ENCODE data around the gene ZNF524. TPM values are rescaled to one million over a fixed set of nuclear protein-coding genes. Genes with fewer than 3 reads are reported as not detected.

The ZNF524 gene
- total RNA-seq, 2 donors from 2014 or later, result 17.7 to 25.8 TPM

DNA sequence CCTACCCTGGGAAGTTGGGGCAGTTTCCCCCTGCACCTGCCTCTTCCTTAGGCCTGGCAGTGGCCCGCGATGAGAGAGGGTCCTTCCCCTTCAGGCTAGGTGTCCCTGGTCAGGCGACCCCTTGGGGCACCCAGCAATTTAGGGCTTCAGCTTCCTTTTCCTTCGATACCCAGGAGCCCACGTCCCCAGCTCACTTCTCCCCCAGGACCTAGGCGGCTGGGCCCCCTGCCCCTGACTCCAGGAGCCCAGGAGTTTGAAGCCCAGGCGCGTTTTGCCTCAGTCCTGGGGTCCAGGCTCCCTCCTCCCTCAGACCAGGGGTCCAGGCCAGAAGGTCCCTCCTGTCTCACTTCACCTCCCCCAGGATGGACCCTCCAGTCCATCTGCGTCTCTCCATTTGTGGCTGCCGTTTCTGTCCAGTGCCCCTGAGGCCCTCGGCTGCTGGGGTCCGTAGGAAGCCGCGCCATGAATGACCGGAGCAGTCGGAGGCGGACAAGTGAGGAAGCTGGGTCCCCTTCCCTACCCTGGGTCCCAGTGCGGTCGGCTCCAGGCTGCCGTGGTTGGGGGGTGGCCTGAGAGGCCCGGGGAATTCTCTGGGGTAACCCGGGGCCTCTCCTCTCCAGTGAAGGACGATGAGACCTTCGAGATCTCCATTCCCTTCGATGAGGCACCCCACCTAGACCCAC is 48.6 kb downstream of the ZNF524 start:
- peak overlapping the region; percentile 80 to 88 for H3K4me3 ChIP-seq
- TF ChIP-seq, protein P1, sequence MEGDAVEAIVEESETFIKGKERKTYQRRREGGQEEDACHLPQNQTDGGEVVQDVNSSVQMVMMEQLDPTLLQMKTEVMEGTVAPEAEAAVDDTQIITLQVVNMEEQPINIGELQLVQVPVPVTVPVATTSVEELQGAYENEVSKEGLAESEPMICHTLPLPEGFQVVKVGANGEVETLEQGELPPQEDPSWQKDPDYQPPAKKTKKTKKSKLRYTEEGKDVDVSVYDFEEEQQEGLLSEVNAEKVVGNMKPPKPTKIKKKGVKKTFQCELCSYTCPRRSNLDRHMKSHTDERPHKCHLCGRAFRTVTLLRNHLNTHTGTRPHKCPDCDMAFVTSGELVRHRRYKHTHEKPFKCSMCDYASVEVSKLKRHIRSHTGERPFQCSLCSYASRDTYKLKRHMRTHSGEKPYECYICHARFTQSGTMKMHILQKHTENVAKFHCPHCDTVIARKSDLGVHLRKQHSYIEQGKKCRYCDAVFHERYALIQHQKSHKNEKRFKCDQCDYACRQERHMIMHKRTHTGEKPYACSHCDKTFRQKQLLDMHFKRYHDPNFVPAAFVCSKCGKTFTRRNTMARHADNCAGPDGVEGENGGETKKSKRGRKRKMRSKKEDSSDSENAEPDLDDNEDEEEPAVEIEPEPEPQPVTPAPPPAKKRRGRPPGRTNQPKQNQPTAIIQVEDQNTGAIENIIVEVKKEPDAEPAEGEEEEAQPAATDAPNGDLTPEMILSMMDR (IDR thresholded peaks at IDR 0.05), result no peak
- peak overlapping the region; percentile 87 to 90 for H3K27ac ChIP-seq
- H3K36me3 ChIP-seq, result peaks cover 11% of the 10 kb centered on the region
- no peak for DNase-seq (ENCODE audit: low spot score)
- H3K4me1 ChIP-seq, result peaks cover 0 to 48% of the 10 kb centered on the region in 2 donors
- H3K27me3 ChIP-seq, result no peaks in the 10 kb centered on the region
- H3K9me3 ChIP-seq, result no peaks in the 10 kb centered on the region

DNA sequence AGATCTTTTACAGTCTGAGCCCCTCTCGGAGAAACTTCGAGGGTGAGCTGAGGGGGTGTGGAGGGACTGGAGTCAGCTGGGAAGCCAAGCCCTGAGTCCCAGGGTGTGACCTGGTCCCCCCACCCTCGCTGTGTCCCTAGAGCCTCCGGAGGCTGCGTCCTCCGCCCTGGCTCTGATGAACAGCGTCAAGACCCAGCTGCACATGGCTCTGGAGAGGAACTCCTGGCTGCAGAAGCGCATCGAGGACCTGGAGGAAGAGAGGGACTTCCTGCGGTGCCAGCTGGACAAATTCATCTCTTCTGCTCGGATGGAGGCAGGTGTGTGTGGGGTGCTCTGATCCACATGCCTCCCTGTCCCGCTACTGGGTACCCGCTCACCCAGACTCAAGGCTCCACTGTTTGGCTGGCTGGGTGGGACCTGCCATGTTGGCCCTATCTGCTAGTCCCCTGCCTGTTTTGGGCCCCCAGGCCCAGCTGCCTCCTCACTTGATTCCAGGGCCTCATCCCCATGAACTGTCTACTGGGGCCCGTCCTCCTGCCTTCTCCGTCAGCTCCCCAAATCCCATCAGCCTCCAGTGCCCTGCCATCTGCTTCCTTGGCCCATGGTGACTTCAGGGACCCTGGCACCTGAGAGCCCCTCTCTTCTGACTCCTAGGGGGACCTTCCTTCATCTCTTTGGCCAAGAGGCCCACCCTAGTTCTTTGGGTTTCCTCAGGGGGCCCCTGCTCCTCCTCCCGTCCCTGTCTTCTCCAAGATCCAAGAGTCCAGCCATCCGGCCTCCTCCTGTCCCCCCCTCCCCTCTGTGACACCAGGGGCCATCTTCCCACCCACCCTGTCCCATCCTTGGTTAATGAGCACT is 49.4 kb downstream of the ZNF524 start:
- TF ChIP-seq, protein P1 (IDR thresholded peaks at IDR 0.05), result no peak
- Histone ChIP-seq H3K9me3 (no peaks in the 10 kb centered on the region), H3K4me1 (peaks cover 0 to 40% of the 10 kb centered on the region in 2 donors), H3K27me3 (no peaks in the 10 kb centered on the region), H3K36me3 (peaks cover 11% of the 10 kb centered on the region), H3K27ac (peak overlapping the region; percentile 87 to 90), H3K4me3 (peak overlapping the region in 1 of 2 donors; percentile 80)
- no peak for DNase-seq (ENCODE audit: low spot score)

DNA sequence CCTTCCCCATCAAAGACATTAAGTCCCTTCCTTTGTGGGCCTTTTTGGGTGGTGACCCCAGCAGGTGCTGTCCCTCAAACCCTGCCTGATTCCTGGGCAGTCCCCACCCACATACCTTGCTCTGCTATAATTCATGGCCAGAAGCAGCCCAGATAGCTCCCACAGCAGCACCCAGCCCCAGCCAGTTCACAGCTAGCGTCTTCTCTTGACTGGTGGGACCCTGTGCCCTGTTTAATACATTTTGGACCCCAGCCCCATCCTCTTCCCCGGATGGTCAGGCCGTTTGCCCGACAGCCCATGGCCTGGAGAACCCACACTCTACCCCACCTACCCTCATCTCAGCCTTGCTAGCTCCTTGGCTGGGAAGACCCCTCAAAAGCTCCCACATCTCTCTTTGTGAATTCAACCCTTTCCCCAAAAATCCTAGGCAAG is 50.1 kb downstream of the ZNF524 start:
- no peaks in the 10 kb centered on the region for H3K9me3 ChIP-seq
- H3K27ac ChIP-seq, result no peak overlapping the region
- peaks cover 0 to 34% of the 10 kb centered on the region in 2 donors for H3K4me1 ChIP-seq
- no peaks in the 10 kb centered on the region for H3K27me3 ChIP-seq
- TF ChIP-seq, protein P1 (IDR thresholded peaks at IDR 0.05), result no peak
- H3K4me3 ChIP-seq, result no peak overlapping the region
- no peak for DNase-seq (ENCODE audit: low spot score)
- H3K36me3 ChIP-seq, result peaks cover 7% of the 10 kb centered on the region

DNA sequence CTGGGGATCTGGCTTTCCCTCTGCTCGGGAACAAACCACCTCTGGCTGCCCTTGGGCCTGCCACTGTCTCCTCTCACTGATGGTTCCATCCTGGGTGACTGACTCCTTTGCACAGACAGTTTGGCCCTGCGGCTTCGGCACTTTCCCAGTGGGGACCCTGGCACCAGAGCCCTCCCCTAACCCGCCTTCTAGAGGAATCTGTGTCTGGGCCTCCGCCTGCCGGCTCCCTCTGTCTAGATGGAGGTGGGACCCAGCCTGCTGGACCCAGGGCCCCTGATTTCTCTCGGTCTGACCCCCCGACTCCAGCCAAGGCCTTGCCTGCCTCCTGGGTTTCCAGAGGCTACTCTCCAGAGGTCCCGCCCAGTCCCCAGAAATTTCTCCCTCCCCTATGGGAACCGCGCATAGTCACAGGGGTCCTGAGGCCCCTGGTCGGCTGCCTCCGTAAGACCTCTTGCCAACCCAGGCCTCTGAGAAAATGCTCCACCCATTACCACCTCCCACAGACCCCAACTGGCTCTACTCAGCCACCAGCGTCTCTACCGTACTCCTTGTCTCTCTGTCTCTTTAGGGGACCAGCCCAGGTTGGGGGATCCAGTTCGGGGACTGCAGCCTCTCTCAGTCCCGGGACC is 50.6 kb downstream of the ZNF524 start:
- Histone ChIP-seq H3K27ac (no peak overlapping the region), H3K4me3 (no peak overlapping the region), H3K36me3 (peaks cover 1% of the 10 kb centered on the region), H3K9me3 (no peaks in the 10 kb centered on the region), H3K4me1 (peaks cover 0 to 33% of the 10 kb centered on the region in 2 donors), H3K27me3 (no peaks in the 10 kb centered on the region)
- no peak for DNase-seq (ENCODE audit: low spot score)
- TF ChIP-seq, protein P1 (IDR thresholded peaks at IDR 0.05), result no peak

DNA sequence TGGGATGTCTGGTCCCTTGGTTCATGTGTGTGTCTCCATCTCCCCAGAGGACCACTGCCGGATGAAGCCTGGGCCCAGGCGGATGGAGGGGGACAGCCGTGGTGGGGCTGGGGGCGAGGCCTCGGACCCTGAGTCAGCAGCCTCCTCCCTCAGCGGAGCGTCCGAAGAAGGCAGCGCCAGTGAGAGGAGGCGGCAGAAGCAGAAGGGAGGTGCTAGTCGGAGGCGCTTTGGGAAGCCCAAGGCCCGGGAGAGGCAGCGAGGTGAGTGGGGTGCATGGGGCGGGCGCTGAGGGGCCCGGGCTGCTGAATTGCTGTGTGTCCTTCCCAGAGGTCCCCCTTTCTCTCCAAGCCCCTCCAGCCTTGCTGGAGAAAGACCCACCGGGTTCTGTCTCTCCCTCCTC is 51.1 kb downstream of the ZNF524 start:
- Histone ChIP-seq H3K9me3 (no peaks in the 10 kb centered on the region), H3K4me3 (no peak overlapping the region), H3K36me3 (no peaks in the 10 kb centered on the region), H3K4me1 (peaks cover 0 to 38% of the 10 kb centered on the region in 2 donors), H3K27me3 (no peaks in the 10 kb centered on the region), H3K27ac (no peak overlapping the region)
- no peak for DNase-seq (ENCODE audit: low spot score)
- TF ChIP-seq, protein P1 (IDR thresholded peaks at IDR 0.05), result no peak
